Natural killer cell (primary cell): ENCODE data around the gene PLXNA4. TPM values are rescaled to one million over a fixed set of nuclear protein-coding genes. Genes with fewer than 3 reads are reported as not detected.

ENCODE experiments used
- ATAC-seq, 3 donors: fragments of 150-1000 bp in 2 of 3; fragments of 200-7000 bp in 1 of 3; cut with Tn5 transposase; 1 replicate in 1 of 3; 2 replicates in 2 of 3; pipeline ENCODE4 v1.10.0; 2021; ENCODE audit warnings: mild to moderate bottlenecking in 2 of 3, moderate library complexity in 2 of 3
- DNase-seq, 2 donors: peaks; one replicate each; pipeline versions ENCODE4 v3.0.0 to v3.0.0-alpha.2; 2013 to 2021; ENCODE audit warnings: mixed read lengths in 1 of 2
- H3K27ac ChIP-seq: one replicate; pipeline ENCODE4 v1.5.1; 2013; ENCODE audit warnings: mild to moderate bottlenecking, low read length
- H3K27me3 ChIP-seq: one replicate; pipeline ENCODE4 v1.6.1; 2013; ENCODE audit warnings: low read length; ENCODE audit not compliant: control insufficient read depth, insufficient read depth
- H3K36me3 ChIP-seq: one replicate; pipeline ENCODE4 v1.6.1; 2013; ENCODE audit warnings: low read length; ENCODE audit not compliant: control insufficient read depth, insufficient read depth
- H3K4me1 ChIP-seq: one replicate; pipeline ENCODE4 v1.6.1; 2013; ENCODE audit warnings: low read length; ENCODE audit not compliant: control insufficient read depth, insufficient read depth
- H3K4me3 ChIP-seq: one replicate; pipeline ENCODE4 v1.5.1; 2013; ENCODE audit warnings: low read length
- H3K9me3 ChIP-seq: one replicate; pipeline ENCODE4 v1.6.1; 2013; ENCODE audit warnings: low read length; ENCODE audit not compliant: control insufficient read depth, insufficient read depth
- H3K27ac Mint-ChIP-seq, 2 donors: one replicate each; pipeline ENCODE4 v1.8.0; 2022; ENCODE audit warnings: mild to moderate bottlenecking in 2 of 2, mixed read lengths in 2 of 2, moderate library complexity in 1 of 2
- H3K27me3 Mint-ChIP-seq, 2 donors: one replicate each; pipeline ENCODE4 v1.8.0; 2022; ENCODE audit warnings: low read depth in 2 of 2, mixed read lengths in 2 of 2
- H3K36me3 Mint-ChIP-seq: one replicate; pipeline ENCODE4 v1.8.0; 2022; ENCODE audit warnings: mixed read lengths
- H3K4me1 Mint-ChIP-seq, 2 donors: one replicate each; pipeline ENCODE4 v1.8.0; 2022; ENCODE audit warnings: mixed read lengths in 2 of 2
- H3K4me3 Mint-ChIP-seq: one replicate; pipeline ENCODE4 v1.8.0; 2022; ENCODE audit warnings: mild to moderate bottlenecking, moderate library complexity, mixed read lengths
- H3K9me3 Mint-ChIP-seq, 2 donors: one replicate each; pipeline ENCODE4 v1.8.0; 2022; ENCODE audit warnings: mixed read lengths in 2 of 2
- CTCF ChIP-seq: fragments of 200-600 bp; IDR thresholded peaks from one replicate; pipeline ENCODE4 v1.8.0; 2022; ENCODE audit warnings: antibody characterized with exemption
- WGBS: methylation state at CpG from one replicate; pipeline ENCODE4 v1.1.7; 2013; ENCODE audit warnings: missing lambda C conversion rate; ENCODE audit not compliant: insufficient coverage; 5-methylcytosine and 5-hydroxymethylcytosine counted together
- intact Hi-C: fragments of 100-400 bp; cut with micrococcal nuclease; formaldehyde crosslinking; loops from one replicate; pipeline ENCODE4 v1.14.2; 2022
- total RNA-seq, 4 donors: library from RNA; stranded (reverse); fragments of 120-200 nt in 1 of 4; gene quantifications; one replicate each; pipeline versions ENCODE4 v1.2.3 to v1.2.4, GENCODE V29; 2013 to 2022

The PLXNA4 gene
- total RNA-seq, 3 donors from 2014 or later (not counting 1 experiment from before 2014, with no cell fraction given): 5.1 to 15.3 (median 10.9) TPM

- Mint-ChIP-seq H3K4me1 (no peaks in the 10 kb centered on the region), H3K9me3 (no peaks in the 10 kb centered on the region), H3K27ac (no peak overlapping the region), H3K27me3 (peaks cover 0 to 3% of the 10 kb centered on the region in 2 donors), H3K36me3 (no peaks in the 10 kb centered on the region), H3K4me3 (no peak overlapping the region)
- Histone ChIP-seq H3K4me3 (no peak overlapping the region), H3K36me3 (no peaks in the 10 kb centered on the region), H3K9me3 (no peaks in the 10 kb centered on the region), H3K27ac (no peak overlapping the region), H3K27me3 (no peaks in the 10 kb centered on the region), H3K4me1 (no peaks in the 10 kb centered on the region)
- TF ChIP-seq CTCF: no peak
- DNase-seq (no peak), ATAC-seq (no peak)
- intact Hi-C loops: no loop called here
- WGBS: 92% methylated on average over 2 of the region's 3 CpGs
Measured at GRCh38 chr7:132148876-132149275, 427.4 kb downstream of the PLXNA4 start.

GRCh38 chr7:132145466-132145865, 430.8 kb downstream of the PLXNA4 start:
- intact Hi-C loops: no loop called here
- Histone ChIP-seq H3K9me3 (no peaks in the 10 kb centered on the region), H3K36me3 (no peaks in the 10 kb centered on the region), H3K27me3 (no peaks in the 10 kb centered on the region), H3K27ac (no peak overlapping the region), H3K4me1 (no peaks in the 10 kb centered on the region), H3K4me3 (no peak overlapping the region)
- WGBS: 82% methylated on average over 8 of the region's 8 CpGs
- H3K4me1 Mint-ChIP-seq: no peaks in the 10 kb centered on the region
- no peak for TF ChIP-seq CTCF
- H3K27me3 Mint-ChIP-seq: no peaks in the 10 kb centered on the region
- ATAC-seq (no peak), DNase-seq (no peak)
- H3K4me3 Mint-ChIP-seq: no peak overlapping the region
- H3K27ac Mint-ChIP-seq: no peak overlapping the region
- H3K36me3 Mint-ChIP-seq: no peaks in the 10 kb centered on the region
- H3K9me3 Mint-ChIP-seq: no peaks in the 10 kb centered on the region

GRCh38 chr7:132145063-132145462, 431.2 kb downstream of the PLXNA4 start:
- TF ChIP-seq CTCF: no peak
- Histone ChIP-seq H3K36me3 (no peaks in the 10 kb centered on the region), H3K27me3 (no peaks in the 10 kb centered on the region), H3K27ac (no peak overlapping the region), H3K4me3 (no peak overlapping the region), H3K4me1 (no peaks in the 10 kb centered on the region), H3K9me3 (no peaks in the 10 kb centered on the region)
- H3K27ac Mint-ChIP-seq: no peak overlapping the region
- H3K9me3 Mint-ChIP-seq: no peaks in the 10 kb centered on the region
- H3K27me3 Mint-ChIP-seq: no peaks in the 10 kb centered on the region
- no peaks in the 10 kb centered on the region for H3K36me3 Mint-ChIP-seq
- no peak overlapping the region for H3K4me3 Mint-ChIP-seq
- no peak for ATAC-seq
- WGBS: 87% methylated on average over 9 of the region's 9 CpGs
- intact Hi-C loops: no loop called here
- no peaks in the 10 kb centered on the region for H3K4me1 Mint-ChIP-seq
- DNase-seq: no peak

GRCh38 chr7:132142006-132142405, 434.3 kb downstream of the PLXNA4 start:
- Histone ChIP-seq H3K9me3 (no peaks in the 10 kb centered on the region), H3K27ac (no peak overlapping the region), H3K27me3 (no peaks in the 10 kb centered on the region), H3K4me3 (no peak overlapping the region), H3K4me1 (no peaks in the 10 kb centered on the region), H3K36me3 (no peaks in the 10 kb centered on the region)
- intact Hi-C loops: no loop called here
- TF ChIP-seq CTCF: no peak
- H3K27ac Mint-ChIP-seq: no peak overlapping the region
- H3K27me3 Mint-ChIP-seq: peaks cover 0 to 3% of the 10 kb centered on the region in 2 donors
- no peak for DNase-seq
- 82% methylated on average over 3 of the region's 3 CpGs for WGBS
- no peak overlapping the region for H3K4me3 Mint-ChIP-seq
- H3K36me3 Mint-ChIP-seq: no peaks in the 10 kb centered on the region
- no peaks in the 10 kb centered on the region for H3K4me1 Mint-ChIP-seq
- no peaks in the 10 kb centered on the region for H3K9me3 Mint-ChIP-seq
- ATAC-seq: no peak
